GM12878 (cell line): ENCODE results near the gene MC3R.

ENCODE experiments used
- CTCF ChIP-seq, 3 experiments: IDR thresholded peaks in 2 of 3; conservative IDR thresholded peaks in 1 of 3; 2 replicates each; pipeline ENCODE4 v1.5.1; 2011; ENCODE audit warnings: low read depth in 3 of 3, low read length in 3 of 3, mild to moderate bottlenecking in 3 of 3, control low read depth in 2 of 3, moderate library complexity in 2 of 3, inconsistent platforms in 1 of 3, mixed read lengths in 1 of 3; ENCODE audit not compliant: control insufficient read depth in 2 of 3, insufficient read depth in 1 of 3; ENCODE audit errors: extremely low read depth in 1 of 3
- EP300 ChIP-seq, 2 experiments: fragments of 150-350 bp in 1 of 2; IDR thresholded peaks; 2 replicates each; pipeline ENCODE4 v1.6.1; 2011 to 2012; ENCODE audit warnings: low read depth in 2 of 2, low read length in 2 of 2, borderline replicate concordance in 1 of 2, improper control_type of control experiment in 1 of 2, inconsistent platforms in 1 of 2; ENCODE audit not compliant: control insufficient read depth in 1 of 2
- ESRRA ChIP-seq: IDR thresholded peaks from 2 replicates; pipeline ENCODE4 v1.6.1; 2012; ENCODE audit warnings: mild to moderate bottlenecking, low read length, improper control_type of control experiment
- NFYB ChIP-seq: IDR thresholded peaks from 2 replicates; pipeline ENCODE4 v1.6.1; 2011; ENCODE audit warnings: low read depth, mild to moderate bottlenecking, low read length, improper control_type of control experiment, moderate library complexity; ENCODE audit not compliant: insufficient read depth
- POLR2A ChIP-seq: IDR thresholded peaks from 2 replicates; pipeline ENCODE4 v1.6.1; 2011; ENCODE audit warnings: low read depth, mild to moderate bottlenecking, low read length
- SP1 ChIP-seq: IDR thresholded peaks from one replicate; pipeline ENCODE4 v1.6.1; 2011; ENCODE audit warnings: low read depth, low read length
- ZNF274 ChIP-seq: IDR thresholded peaks from one replicate; pipeline ENCODE4 v1.8.0; 2011; ENCODE audit not compliant: insufficient read length, insufficient read depth

- TF ChIP-seq CTCF (IDR thresholded peaks at IDR 0.05 in 2 of 3, conservative IDR thresholded peaks at IDR 0.05 in 1 of 3; ENCODE audit: control insufficient read depth in 2 of 3, extremely low read depth in 1 of 3, insufficient read depth in 1 of 3, low read depth in 3 of 3, low read length in 3 of 3) (no peak), NFYB (no peak), POLR2A (no peak), EP300 (IDR thresholded peaks at IDR 0.05; ENCODE audit: borderline replicate concordance in 1 of 2, control insufficient read depth in 1 of 2, low read depth in 2 of 2, low read length in 2 of 2) (no peak), ZNF274 (no peak), ESRRA (no peak), SP1 (no peak)
Measured at GRCh38 chr20:56274156-56274555, 25.6 kb downstream of the MC3R start.
